HK-2 (cell line): Measurements from ENCODE around the gene CHD8.
"Not testable (repeated sequence)": the region's sequence is repeated elsewhere in the genome, so short reads cannot be mapped to it uniquely, and the experiment has no call there.

Source experiments
- DNase-seq: peaks from one replicate; pipeline ENCODE4 v3.0.0-alpha.2; 2018; ENCODE audit not compliant: unreplicated experiment

Gene CHD8

DNA sequence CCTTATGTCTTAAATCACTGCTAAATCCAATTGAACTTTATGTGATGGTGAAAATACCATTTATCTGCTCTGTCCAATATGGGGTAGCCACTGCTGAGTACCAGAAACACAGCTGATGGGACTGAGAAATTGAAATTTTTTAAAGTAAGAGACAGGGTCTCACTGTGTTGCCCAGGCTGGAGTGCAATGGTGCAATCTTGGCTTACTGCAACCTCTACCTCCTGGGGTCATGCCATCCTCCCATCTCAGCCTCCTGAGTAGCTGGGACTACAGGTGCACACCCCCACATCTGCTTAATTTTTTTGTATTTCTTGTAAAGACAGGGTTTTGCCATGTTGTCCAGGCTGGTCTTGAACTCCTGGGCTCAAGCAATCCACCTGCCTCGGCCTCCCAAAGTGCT, 83.1 kb downstream of the CHD8 start:
- not testable (repeated sequence) for DNase-seq

GRCh38 chr14:21369949-21370679, 85.8 kb downstream of the CHD8 start:
- no peak for DNase-seq

DNA sequence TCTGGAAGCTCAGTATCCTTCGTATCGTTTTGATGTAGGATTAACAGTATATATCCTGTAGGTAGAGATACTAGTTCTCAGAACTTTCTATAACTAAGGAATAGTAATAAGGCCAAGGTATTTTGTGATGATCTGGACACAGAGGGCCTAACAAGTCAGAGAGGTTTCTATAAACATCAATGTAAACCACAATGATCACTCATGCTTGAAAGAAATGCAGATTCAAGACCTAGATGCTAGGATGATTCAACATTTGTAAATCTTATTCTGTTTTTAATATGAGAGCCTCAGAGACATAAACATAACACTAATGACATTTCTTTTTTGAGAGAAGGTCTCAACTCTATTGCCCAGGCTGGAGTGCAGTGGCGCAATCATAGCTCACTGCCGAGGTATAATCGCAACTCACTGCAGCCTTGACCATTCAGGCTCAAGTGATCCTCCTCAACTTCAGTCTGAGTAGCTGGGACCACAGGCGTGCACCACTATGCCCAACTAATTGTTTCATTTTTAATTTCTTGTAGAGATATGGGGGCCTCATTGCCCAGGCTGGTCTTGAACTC, 88.3 kb downstream of the CHD8 start:
- no peak for DNase-seq

DNA sequence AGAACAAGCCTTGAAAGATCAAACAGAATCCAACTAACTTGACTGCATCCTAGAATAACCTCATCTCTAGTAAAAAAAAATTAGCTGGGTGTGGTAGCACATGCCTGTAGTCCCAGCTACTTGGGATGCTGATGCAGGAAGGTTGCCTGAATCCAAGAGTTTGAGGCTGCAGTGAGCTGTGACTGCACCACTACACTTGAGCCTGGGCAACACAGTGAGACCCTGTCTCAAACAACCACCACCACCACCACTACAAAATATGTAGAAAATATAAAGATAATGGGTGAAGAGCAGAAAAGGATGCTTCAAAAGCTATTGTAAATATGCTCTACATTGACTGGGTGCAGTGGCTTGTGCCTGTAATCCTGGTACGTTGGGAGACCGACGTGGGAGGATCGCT, 99.4 kb downstream of the CHD8 start:
- no peak for DNase-seq

DNA sequence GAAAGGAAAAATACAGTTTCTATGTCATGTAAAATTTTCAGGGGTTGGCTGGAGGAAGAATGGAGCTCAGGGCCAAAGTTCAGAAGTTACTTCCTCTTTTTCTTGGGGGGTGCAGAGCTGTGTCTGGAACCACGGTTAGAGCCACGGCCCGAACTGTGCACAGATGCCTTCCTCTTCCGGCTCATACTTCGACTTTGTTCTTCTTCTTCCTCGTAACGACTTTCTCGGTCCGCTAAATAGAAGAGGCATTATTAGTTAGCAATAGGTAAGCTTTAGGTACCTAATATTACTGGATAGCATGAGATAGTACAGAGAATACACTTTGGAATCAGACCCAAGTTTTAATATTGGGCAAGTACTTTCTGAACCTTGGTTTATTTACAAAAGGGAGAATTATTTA, 103.3 kb downstream of the CHD8 start:
- no peak for DNase-seq

DNA sequence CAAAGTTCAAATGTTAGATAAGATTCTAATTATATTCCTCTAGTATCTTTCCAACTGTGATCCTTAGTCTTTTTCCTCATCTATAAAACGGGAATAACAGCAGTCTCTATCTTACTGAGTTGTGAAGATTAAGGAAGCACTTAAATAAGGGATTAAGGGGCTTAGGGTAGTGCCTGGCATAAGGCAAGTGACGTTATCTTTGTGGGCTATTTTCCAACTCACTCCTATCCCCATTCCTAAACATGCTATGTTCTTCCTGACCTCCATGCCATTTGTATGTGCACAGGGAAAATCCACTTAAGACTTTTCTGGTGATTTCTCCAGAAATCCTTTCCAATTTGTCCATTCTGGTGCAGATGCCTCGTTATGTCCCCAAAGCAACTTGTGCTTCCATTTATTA, 105.4 kb downstream of the CHD8 start:
- no peak for DNase-seq

GRCh38 chr14:21347201-21347600, 108.7 kb downstream of the CHD8 start:
- DNase-seq: no peak

- no peak for DNase-seq
Measured at GRCh38 chr14:21346532-21347135, 109.3 kb downstream of the CHD8 start.

DNA sequence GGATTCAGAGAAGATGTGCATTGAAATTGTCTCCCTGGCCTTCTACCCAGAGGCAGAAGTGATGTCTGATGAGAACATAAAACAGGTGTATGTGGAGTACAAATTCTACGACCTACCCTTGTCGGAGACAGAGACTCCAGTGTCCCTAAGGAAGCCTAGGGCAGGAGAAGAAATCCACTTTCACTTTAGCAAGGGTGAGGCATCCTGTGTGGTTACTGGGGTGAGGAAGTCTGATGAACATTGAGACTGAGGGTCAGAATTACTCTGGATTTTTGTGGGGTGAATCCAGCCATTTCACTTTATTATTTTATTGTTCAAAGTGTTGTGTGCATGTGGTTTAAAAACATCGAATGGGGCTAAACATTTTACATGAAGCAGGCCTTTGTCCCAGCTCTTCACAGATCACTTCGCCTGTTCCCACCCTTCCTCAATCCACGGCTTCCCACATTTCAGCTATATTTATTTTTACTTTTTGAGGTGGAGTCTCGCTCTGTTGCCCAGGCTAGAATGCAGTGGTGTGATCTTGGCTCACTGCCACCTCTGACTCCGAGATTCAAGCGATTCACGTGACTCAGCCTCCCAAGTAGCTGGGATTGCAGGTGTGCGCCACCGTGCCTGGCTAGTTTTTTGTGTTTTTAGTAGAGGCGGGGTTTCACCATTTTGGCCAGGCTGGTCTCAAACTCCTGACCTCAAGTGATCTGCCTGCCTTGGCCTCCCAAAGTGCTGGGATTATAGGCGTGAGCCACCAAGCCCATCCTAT, 112.7 kb downstream of the CHD8 start:
- DNase-seq: no peak
